HG02973 (cell line): ENCODE measurements around the gene PPP2R5C.

Source experiments
- ATAC-seq: cut with Tn5 transposase; IDR thresholded peaks from one replicate; pipeline ENCODE4 v1.9.1; 2021; ENCODE audit warnings: moderate library complexity; ENCODE audit not compliant: unreplicated experiment

Gene PPP2R5C

GRCh38 chr14:101882141-101882935 lies 120.8 kb downstream of the PPP2R5C start:
- ATAC-seq: no peak

- no peak for ATAC-seq
These were observed 122.8 kb downstream of the PPP2R5C start for GRCh38 chr14:101884089-101884933.

- no peak for ATAC-seq
These were observed 123.5 kb downstream of the PPP2R5C start for GRCh38 chr14:101884934-101885576.

- ATAC-seq: no peak
These were observed 125.7 kb downstream of the PPP2R5C start for GRCh38 chr14:101887219-101887618.

GRCh38 chr14:101888182-101888581 lies 126.7 kb downstream of the PPP2R5C start:
- ATAC-seq: no peak

GRCh38 chr14:101889366-101889765 lies 127.9 kb downstream of the PPP2R5C start:
- no peak for ATAC-seq

GRCh38 chr14:101889898-101890297 lies 128.4 kb downstream of the PPP2R5C start:
- no peak for ATAC-seq

- ATAC-seq: no peak
These were observed 130.0 kb downstream of the PPP2R5C start for GRCh38 chr14:101891471-101891870.

GRCh38 chr14:101893759-101894158 lies 132.2 kb downstream of the PPP2R5C start:
- ATAC-seq: no peak

GRCh38 chr14:101894365-101895081 lies 133.0 kb downstream of the PPP2R5C start:
- no peak for ATAC-seq

- ATAC-seq: no peak
These were observed 133.7 kb downstream of the PPP2R5C start for GRCh38 chr14:101895256-101895655.

- no peak for ATAC-seq
These were observed 135.8 kb downstream of the PPP2R5C start for GRCh38 chr14:101897326-101897725.

GRCh38 chr14:101898416-101898815 lies 136.9 kb downstream of the PPP2R5C start:
- no peak for ATAC-seq

- no peak for ATAC-seq
These were observed 137.8 kb downstream of the PPP2R5C start for GRCh38 chr14:101899263-101899662.

- ATAC-seq: no peak
These were observed 138.7 kb downstream of the PPP2R5C start for GRCh38 chr14:101900253-101900652.

GRCh38 chr14:101903111-101903561 lies 141.6 kb downstream of the PPP2R5C start:
- ATAC-seq: no peak

GRCh38 chr14:101905614-101906013 lies 144.1 kb downstream of the PPP2R5C start:
- no peak for ATAC-seq

- no peak for ATAC-seq
These were observed 145.1 kb downstream of the PPP2R5C start for GRCh38 chr14:101906645-101907044.

- no peak for ATAC-seq
These were observed 146.1 kb downstream of the PPP2R5C start for GRCh38 chr14:101907619-101908018.

GRCh38 chr14:101908795-101909194 lies 147.3 kb downstream of the PPP2R5C start:
- no peak for ATAC-seq
